ACC112 (cell line): ENCODE results near the gene LENG9.
A peak's percentile ranks its signal among the peaks of the same experiment; 100 is the strongest.
"Not testable (repeated sequence)": the region's sequence is repeated elsewhere in the genome, so short reads cannot be mapped to it uniquely, and the experiment has no call there.

Experiments
- H2AFZ ChIP-seq: fragments of 200-600 bp; sonication (generic); one replicate; pipeline ENCODE4 v1.6.0; 2017; ENCODE audit warnings: antibody characterized with exemption, low read length; ENCODE audit not compliant: unreplicated experiment
- H3K27ac ChIP-seq: fragments of 200-600 bp; sonication (generic); 2 replicates; pipeline ENCODE4 v1.5.1; 2014; ENCODE audit warnings: low read depth, mild to moderate bottlenecking, antibody characterized with exemption, low read length, moderate library complexity
- H3K27me3 ChIP-seq: fragments of 200-600 bp; sonication (generic); 2 replicates; pipeline ENCODE4 v1.6.1; 2014; ENCODE audit warnings: mild to moderate bottlenecking, antibody characterized with exemption, low read length, moderate library complexity, mixed read lengths; ENCODE audit not compliant: insufficient read depth
- H3K36me3 ChIP-seq: fragments of 200-600 bp; sonication (generic); 2 replicates; pipeline ENCODE4 v1.6.1; 2016; ENCODE audit warnings: mild to moderate bottlenecking, antibody characterized with exemption, low read length, moderate library complexity, mixed read lengths; ENCODE audit not compliant: insufficient read depth
- H3K4me1 ChIP-seq: fragments of 200-600 bp; sonication (generic); one replicate; pipeline ENCODE4 v1.6.1; 2016; ENCODE audit warnings: low read length, mixed read lengths; ENCODE audit not compliant: insufficient read depth, unreplicated experiment, control insufficient read depth
- H3K4me3 ChIP-seq: fragments of 200-600 bp; sonication (generic); 2 replicates; pipeline ENCODE4 v1.5.1; 2014; ENCODE audit warnings: mild to moderate bottlenecking, low read depth, low read length
- H3K79me2 ChIP-seq: fragments of 200-600 bp; sonication (generic); one replicate; pipeline ENCODE4 v1.6.0; 2016; ENCODE audit warnings: low read length; ENCODE audit not compliant: control insufficient read depth, unreplicated experiment, insufficient read depth

Gene LENG9

GRCh38 chr19:54448774-54449700 is 14.5 kb downstream of the LENG9 start, which contains the start of gene LENG8:
TSS of gene LENG8 (plus strand) at chr19:54449199. CDS start at chr19:54451345, 2,146 bp downstream.
- peak within 1 kb of the TSS; percentile 98 for H3K4me3 ChIP-seq
- peaks cover 18% of the 10 kb centered on the region for H3K4me1 ChIP-seq
- H3K27ac ChIP-seq = peak within 1 kb of the TSS; percentile 93
- H2AFZ ChIP-seq = peak within 1 kb of the TSS; percentile 13
- H3K79me2 ChIP-seq = peaks cover 64% of the 10 kb centered on the region
- H3K36me3 ChIP-seq = peaks cover 9% of the 10 kb centered on the region; the same call in 1 of the 2 replicates
- H3K27me3 ChIP-seq = no peaks in the 10 kb centered on the region

DNA sequence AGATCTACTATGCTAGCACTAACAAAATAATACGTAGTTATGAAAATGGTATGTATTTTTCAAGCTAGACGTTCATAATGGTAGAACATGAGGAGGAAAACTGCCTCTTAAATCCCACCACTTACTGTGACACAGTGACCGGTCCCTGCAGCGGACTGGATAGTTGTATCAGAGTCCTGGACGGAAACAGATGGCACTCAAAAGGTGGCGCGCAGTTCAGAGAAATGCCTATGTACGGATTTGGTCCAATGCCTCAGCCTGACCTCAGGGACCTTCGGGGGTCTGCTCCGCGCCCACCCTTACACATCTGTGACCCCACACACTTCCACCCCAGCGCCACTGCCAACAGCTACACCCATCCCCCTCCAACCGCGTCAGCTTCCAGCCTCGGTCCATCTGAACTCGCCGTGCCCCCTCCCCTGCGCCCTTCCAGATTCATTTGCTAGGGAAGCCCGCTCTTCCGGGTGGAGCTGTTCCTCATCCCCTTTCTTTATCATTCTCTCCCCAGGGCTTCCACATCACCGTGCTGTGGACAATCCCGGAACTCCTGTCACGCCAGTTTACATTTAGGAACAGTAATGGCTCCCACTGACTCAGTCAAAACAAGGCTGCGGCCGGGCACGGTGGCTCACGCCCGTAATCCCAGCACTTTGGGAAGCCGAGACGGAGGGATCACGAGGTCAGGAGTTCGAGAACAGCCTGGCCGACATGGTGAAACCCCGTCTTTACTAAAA is 15.4 kb downstream of the LENG9 start:
- H3K27ac ChIP-seq = peak overlapping the region; percentile 93
- H3K79me2 ChIP-seq = peaks cover 55% of the 10 kb centered on the region
- H3K36me3 ChIP-seq = peaks cover 9% of the 10 kb centered on the region; the same call in 1 of the 2 replicates
- peaks cover 18% of the 10 kb centered on the region for H3K4me1 ChIP-seq
- H3K4me3 ChIP-seq = peak overlapping the region; percentile 98
- no peaks in the 10 kb centered on the region for H3K27me3 ChIP-seq
- H2AFZ ChIP-seq = peak overlapping the region; percentile 13

- not testable (repeated sequence) for H2AFZ ChIP-seq, H3K27ac ChIP-seq, H3K4me3 ChIP-seq, H3K36me3 ChIP-seq, H3K27me3 ChIP-seq
- H3K4me1 ChIP-seq = peaks cover 13% of the 10 kb centered on the region
- H3K79me2 ChIP-seq = peaks cover 37% of the 10 kb centered on the region
Observed at GRCh38 chr19:54446349-54446748, 17.2 kb downstream of the LENG9 start.

DNA sequence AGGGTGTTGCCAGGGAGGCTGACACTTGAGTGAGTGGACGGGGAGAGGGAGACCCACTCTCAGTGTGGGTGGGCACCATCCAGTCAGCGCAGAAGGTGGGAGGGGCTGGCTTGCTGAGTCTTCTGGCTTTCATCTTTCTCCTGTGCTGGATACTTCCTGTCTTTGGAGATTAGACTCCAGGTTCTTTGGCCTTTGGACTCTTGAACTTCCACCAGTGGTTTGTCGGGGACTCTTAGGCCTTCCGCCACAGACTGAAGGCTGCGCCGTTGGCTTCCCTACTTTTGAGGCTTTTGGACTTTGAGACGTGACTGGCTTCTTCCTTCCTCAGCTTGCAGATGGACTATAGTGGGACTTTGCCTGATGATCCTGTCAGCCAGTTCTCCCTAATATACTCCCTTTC is 18.8 kb downstream of the LENG9 start:
- Histone ChIP-seq H3K27ac (no peak overlapping the region), H2AFZ (no peak overlapping the region), H3K4me3 (no peak overlapping the region), H3K27me3 (no peaks in the 10 kb centered on the region), H3K4me1 (peaks cover 6% of the 10 kb centered on the region), H3K36me3 (no peaks in the 10 kb centered on the region), H3K79me2 (peaks cover 21% of the 10 kb centered on the region)

DNA sequence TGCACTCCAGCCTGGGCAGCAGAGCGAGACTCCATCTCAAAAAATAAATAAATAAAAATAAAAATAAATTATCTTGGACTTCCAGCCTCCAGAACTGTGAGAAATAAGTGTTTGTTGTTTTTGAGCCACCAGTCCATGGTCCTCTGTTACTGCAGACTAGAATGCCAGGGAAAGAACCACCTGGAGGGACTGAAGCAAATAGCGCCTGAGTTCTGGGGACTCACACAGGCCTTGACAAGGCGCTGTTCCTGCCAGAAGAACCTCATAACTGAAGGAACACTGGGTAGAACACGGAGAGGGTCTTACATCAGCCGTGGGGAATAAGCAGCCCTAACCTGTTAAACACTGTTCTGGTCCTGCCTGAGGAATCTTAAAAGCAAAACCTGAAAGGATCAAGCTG is 22.9 kb downstream of the LENG9 start:
- Histone ChIP-seq H3K79me2 (no peaks in the 10 kb centered on the region), H3K4me1 (no peaks in the 10 kb centered on the region), H3K27ac (no peak overlapping the region), H3K36me3 (no peaks in the 10 kb centered on the region), H2AFZ (no peak overlapping the region), H3K27me3 (no peaks in the 10 kb centered on the region), H3K4me3 (no peak overlapping the region)

DNA sequence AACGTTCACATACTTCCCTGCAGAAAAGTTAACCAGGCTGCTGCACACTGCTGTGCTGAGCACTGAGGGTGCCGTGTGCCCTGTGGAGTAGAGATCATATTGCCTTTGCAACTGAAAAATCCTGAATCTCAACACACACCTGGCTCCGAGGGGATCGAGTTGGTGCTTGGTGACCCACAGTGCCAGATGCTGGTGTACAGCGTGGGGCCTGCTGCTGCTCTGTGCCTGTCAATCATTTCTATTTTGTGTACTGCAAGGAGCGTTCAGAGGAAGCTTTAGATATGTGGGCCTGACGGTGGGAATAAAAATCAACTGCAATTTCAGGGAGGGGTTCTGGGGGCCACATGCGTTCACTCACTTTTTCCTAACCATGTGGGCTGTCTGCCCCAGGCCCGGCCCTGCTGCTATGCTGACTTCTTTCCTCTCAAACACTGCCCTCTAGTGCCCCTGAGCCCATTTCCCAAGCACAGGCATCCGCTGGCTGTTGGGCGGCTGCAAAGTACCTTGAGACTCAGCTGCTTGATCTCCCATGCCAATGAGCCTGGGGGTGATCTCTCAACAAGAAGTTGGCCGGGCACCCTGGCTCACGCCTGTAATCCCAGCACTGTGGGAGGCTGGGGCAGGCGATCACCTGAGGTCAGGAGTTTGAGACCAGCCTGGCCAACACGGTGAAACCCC is 24.3 kb downstream of the LENG9 start:
- no peak overlapping the region for H3K4me3 ChIP-seq
- no peaks in the 10 kb centered on the region for H3K36me3 ChIP-seq
- H3K27ac ChIP-seq = no peak overlapping the region
- no peaks in the 10 kb centered on the region for H3K79me2 ChIP-seq
- no peaks in the 10 kb centered on the region for H3K27me3 ChIP-seq
- no peaks in the 10 kb centered on the region for H3K4me1 ChIP-seq
- no peak overlapping the region for H2AFZ ChIP-seq

DNA sequence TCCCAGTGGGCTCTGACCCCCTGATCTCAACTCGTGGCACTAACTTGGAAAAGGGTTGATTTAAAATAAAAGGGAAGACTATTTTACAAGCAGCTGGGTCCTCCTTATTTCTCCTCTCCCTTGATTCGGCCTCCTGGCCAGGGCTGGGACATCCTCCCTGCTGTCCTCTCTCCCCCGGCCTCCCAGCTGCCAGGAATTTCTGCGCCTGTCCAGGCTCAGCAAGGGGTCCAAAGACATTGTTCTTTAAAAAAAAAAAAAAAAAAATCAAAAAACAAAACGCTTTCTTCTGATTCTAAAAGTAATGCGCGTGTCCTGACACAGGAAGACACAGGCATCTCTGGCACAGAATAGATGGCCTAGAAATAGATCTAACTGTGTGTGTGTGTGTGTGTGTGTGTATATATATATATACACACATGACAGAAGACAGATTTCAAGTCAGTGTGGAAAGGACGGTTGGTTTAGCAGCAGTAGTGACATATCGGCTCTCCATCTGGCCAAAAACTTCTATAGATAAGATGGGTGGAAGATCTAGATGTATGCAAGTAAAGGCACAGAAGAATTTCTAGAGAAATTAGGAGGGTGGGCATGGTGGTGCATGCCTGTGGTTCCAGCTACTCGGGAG is 26.8 kb downstream of the LENG9 start:
- Histone ChIP-seq H2AFZ (no peak overlapping the region), H3K27ac (no peak overlapping the region), H3K36me3 (no peaks in the 10 kb centered on the region), H3K27me3 (no peaks in the 10 kb centered on the region), H3K4me3 (no peak overlapping the region), H3K79me2 (no peaks in the 10 kb centered on the region), H3K4me1 (no peaks in the 10 kb centered on the region)

- Histone ChIP-seq H3K27ac (no peak overlapping the region), H3K4me1 (no peaks in the 10 kb centered on the region), H3K27me3 (no peaks in the 10 kb centered on the region), H3K36me3 (no peaks in the 10 kb centered on the region), H2AFZ (no peak overlapping the region), H3K79me2 (no peaks in the 10 kb centered on the region), H3K4me3 (no peak overlapping the region)
Observed at GRCh38 chr19:54436031-54436523, 27.5 kb downstream of the LENG9 start.

GRCh38 chr19:54435551-54436016 is 28.0 kb downstream of the LENG9 start:
- H3K4me1 ChIP-seq = no peaks in the 10 kb centered on the region
- no peaks in the 10 kb centered on the region for H3K79me2 ChIP-seq
- no peaks in the 10 kb centered on the region for H3K36me3 ChIP-seq
- no peaks in the 10 kb centered on the region for H3K27me3 ChIP-seq
- H3K4me3 ChIP-seq = no peak overlapping the region
- no peak overlapping the region for H2AFZ ChIP-seq
- no peak overlapping the region for H3K27ac ChIP-seq

GRCh38 chr19:54434873-54435214 is 28.7 kb downstream of the LENG9 start:
- H3K27me3 ChIP-seq = peaks cover 3% of the 10 kb centered on the region; the same call in 1 of the 2 replicates
- no peak overlapping the region for H3K27ac ChIP-seq
- no peak overlapping the region for H3K4me3 ChIP-seq
- H3K4me1 ChIP-seq = no peaks in the 10 kb centered on the region
- H3K36me3 ChIP-seq = no peaks in the 10 kb centered on the region
- no peaks in the 10 kb centered on the region for H3K79me2 ChIP-seq
- no peak overlapping the region for H2AFZ ChIP-seq
